Posterior vena cava (tissue), 2 donors: ENCODE data around the gene RTN4. TPM values are rescaled to one million over a fixed set of nuclear protein-coding genes. Genes with fewer than 3 reads are reported as not detected.

Experiments used
- DNase-seq: peaks from one replicate; pipeline ENCODE4 v3.0.0-alpha.2; 2020; ENCODE audit warnings: low spot score
- intact Hi-C, 2 donors: fragments of 100-400 bp; cut with DNase I; formaldehyde crosslinking; loops; one replicate each; pipeline versions ENCODE4 v1.14.1 to v1.14.2; 2022 to 2023
- total RNA-seq, 2 donors: library from RNA; stranded (reverse); fragmentation: NEBNext Ultra II Directional; extraction: Animal tissue kit (Norgen Biotek cat#: 25700); gene quantifications; one replicate each; pipeline ENCODE4 v1.2.1, GENCODE V29; 2021
- donor health status: DM: yes; HTN: yes; CAD: no.
- donor health status: DM: yes; HTN: yes; CAD: no.

RTN4 gene
- total RNA-seq, 2 donors from 2014 or later = 324 to 410 TPM

- DNase-seq = no peak
- intact Hi-C loops = no loop called here
Observed at GRCh38 chr2:55018619-55019018, 31.6 kb downstream of the RTN4 start.

GRCh38 chr2:55017880-55018279, 32.4 kb downstream of the RTN4 start:
- DNase-seq = no peak
- intact Hi-C loops = no loop called here

GRCh38 chr2:55017428-55017827, 32.8 kb downstream of the RTN4 start:
- DNase-seq = no peak
- intact Hi-C loops = no loop called here

- intact Hi-C loops = no loop called here
- DNase-seq = no peak
Observed at GRCh38 chr2:55014962-55015939, 35.0 kb downstream of the RTN4 start.

GRCh38 chr2:55013936-55014335, 36.3 kb downstream of the RTN4 start:
- no peak for DNase-seq
- intact Hi-C loops = no loop called here

- no peak for DNase-seq
- intact Hi-C loops = no loop called here
Observed at GRCh38 chr2:55012672-55013484, 37.4 kb downstream of the RTN4 start.

- intact Hi-C loops = no loop called here
- DNase-seq = no peak
Observed at GRCh38 chr2:55011831-55012671, 38.2 kb downstream of the RTN4 start.

- intact Hi-C loops = no loop called here
- DNase-seq = no peak
Observed at GRCh38 chr2:55010915-55011314, 39.3 kb downstream of the RTN4 start.

- DNase-seq = no peak
Observed at GRCh38 chr2:55010149-55010591, 40.1 kb downstream of the RTN4 start.

GRCh38 chr2:55009277-55010060, 40.8 kb downstream of the RTN4 start:
- DNase-seq = no peak
- intact Hi-C loops = no loop called here

More at GRCh38 chr2:55010149-55010591, 40.1 kb downstream of the RTN4 start:
- intact Hi-C loops = no loop called here

GRCh38 chr2:55006306-55006705, 43.9 kb downstream of the RTN4 start:
- intact Hi-C loops = no loop called here

GRCh38 chr2:55003706-55004639, 46.3 kb downstream of the RTN4 start:
- intact Hi-C loops = no loop called here
- no peak for DNase-seq

More at GRCh38 chr2:55006306-55006705, 43.9 kb downstream of the RTN4 start:
- no peak for DNase-seq

- DNase-seq = no peak
- intact Hi-C loops = no loop called here
Observed at GRCh38 chr2:55001716-55002115, 48.5 kb downstream of the RTN4 start.

- DNase-seq = no peak
- intact Hi-C loops = no loop called here
Observed at GRCh38 chr2:55000341-55000740, 49.9 kb downstream of the RTN4 start.

GRCh38 chr2:54999182-54999581, 51.1 kb downstream of the RTN4 start:
- intact Hi-C loops = no loop called here
- DNase-seq = no peak

GRCh38 chr2:54997826-54998225, 52.4 kb downstream of the RTN4 start:
- DNase-seq = no peak
- intact Hi-C loops = no loop called here

GRCh38 chr2:54995553-54995952, 54.7 kb downstream of the RTN4 start:
- no peak for DNase-seq
- intact Hi-C loops = no loop called here
